Gastroesophageal sphincter (tissue), 4 donors: ENCODE measurements around the gene DDX1. TPM values are rescaled to one million over a fixed set of nuclear protein-coding genes. Genes with fewer than 3 reads are reported as not detected.

Source experiments
- ATAC-seq: fragments of 150-250 bp; one replicate; pipeline ENCODE4 v1.9.1; 2016; ENCODE audit warnings: mild to moderate bottlenecking, moderate library complexity
- H3K27ac ChIP-seq, 4 donors: fragments of 200-600 bp; sonication (generic) in 3 of 4; 1 replicate in 3 of 4; 2 replicates in 1 of 4; pipeline ENCODE4 v1.5.1; 2016 to 2019
- H3K27me3 ChIP-seq: fragments of 200-600 bp; sonication (generic); one replicate; pipeline ENCODE4 v1.5.1; 2019
- H3K36me3 ChIP-seq, 2 donors: fragments of 200-600 bp; sonication (generic); one replicate each; pipeline ENCODE4 v1.5.1; 2019; ENCODE audit warnings: control low read depth in 1 of 2
- H3K4me1 ChIP-seq, 3 donors: fragments of 200-600 bp; sonication (generic); 1 replicate in 2 of 3; 2 replicates in 1 of 3; pipeline ENCODE4 v1.5.1; 2016 to 2019; ENCODE audit warnings: control low read depth in 2 of 3
- H3K4me3 ChIP-seq, 2 donors: fragments of 200-600 bp; sonication (generic); one replicate each; pipeline ENCODE4 v1.5.1; 2019; ENCODE audit warnings: mild to moderate bottlenecking in 1 of 2, moderate library complexity in 1 of 2
- H3K9me3 ChIP-seq, 3 donors: fragments of 200-600 bp; sonication (generic); one replicate each; pipeline ENCODE4 v1.5.1; 2017 to 2019; ENCODE audit warnings: control low read depth in 2 of 3
- CTCF ChIP-seq, 4 experiments: fragments of 200-600 bp in 2 of 4; fragments of 450-650 bp in 2 of 4; sonication (generic) in 1 of 4; IDR thresholded peaks; one replicate each; pipeline ENCODE4 v1.5.1; 2017 to 2019; ENCODE audit warnings: antibody characterized with exemption in 4 of 4, mild to moderate bottlenecking in 2 of 4, moderate library complexity in 2 of 4
- EP300 ChIP-seq: sonication (generic); formaldehyde crosslinking; IDR thresholded peaks from one replicate; pipeline ENCODE4 v1.6.1; 2017; ENCODE audit warnings: antibody characterized with exemption, mild to moderate bottlenecking
- POLR2A ChIP-seq, 2 donors: fragments of 450-650 bp; IDR thresholded peaks; one replicate each; pipeline ENCODE4 v1.6.1; 2017; ENCODE audit warnings: antibody characterized with exemption in 2 of 2, mild to moderate bottlenecking in 2 of 2, moderate library complexity in 1 of 2
- POLR2AphosphoS5 ChIP-seq: sonication (generic); formaldehyde crosslinking; IDR thresholded peaks from one replicate; pipeline ENCODE4 v1.6.1; 2017; ENCODE audit warnings: antibody characterized with exemption
- WGBS, 2 donors: methylation state at CpG; one replicate each; pipeline ENCODE4 v1.1.5; 2018; ENCODE audit warnings: low coverage in 1 of 2; 5-methylcytosine and 5-hydroxymethylcytosine counted together
- total RNA-seq, 4 donors: library from RNA; depleted of rRNA; stranded (reverse); fragments of >200 nt; gene quantifications; one replicate each; pipeline ENCODE4 v1.1.0, GENCODE V29; 2016

The DDX1 gene
- total RNA-seq, 4 donors from 2014 or later: 66.7 to 88.9 (median 67.4) TPM

GRCh38 chr2:15546297-15547098 is 45.2 kb upstream of the DDX1 start:
- ATAC-seq: no peak
- Histone ChIP-seq H3K27ac (no peak overlapping the region), H3K4me3 (no peak overlapping the region), H3K4me1 (peaks cover 0 to 12% (median 0%) of the 10 kb centered on the region in 3 donors), H3K36me3 (peaks cover 2 to 42% of the 10 kb centered on the region in 2 donors), H3K27me3 (no peaks in the 10 kb centered on the region), H3K9me3 (no peaks in the 10 kb centered on the region)
- 87 to 90% methylated on average over 6 to 11 of the region's 11 CpGs for WGBS, 2 donors
- TF ChIP-seq POLR2AphosphoS5 (no peak), POLR2A (IDR thresholded peaks at IDR 0.05) (no peak), EP300 (no peak), CTCF (IDR thresholded peaks at IDR 0.05) (no peak)

GRCh38 chr2:15547115-15547876 is 44.4 kb upstream of the DDX1 start:
- Histone ChIP-seq H3K9me3 (no peaks in the 10 kb centered on the region), H3K4me1 (peaks cover 0 to 12% (median 0%) of the 10 kb centered on the region in 3 donors), H3K36me3 (peaks cover 4 to 46% of the 10 kb centered on the region in 2 donors), H3K4me3 (no peak overlapping the region), H3K27me3 (no peaks in the 10 kb centered on the region), H3K27ac (no peak overlapping the region)
- no peak for ATAC-seq
- 79 to 100% methylated on average over 4 of the region's 4 CpGs for WGBS, 2 donors
- TF ChIP-seq EP300: no peak
- TF ChIP-seq CTCF (IDR thresholded peaks at IDR 0.05): no peak
- TF ChIP-seq POLR2AphosphoS5: no peak
- TF ChIP-seq POLR2A (IDR thresholded peaks at IDR 0.05): no peak

- Histone ChIP-seq H3K27ac (no peak overlapping the region), H3K36me3 (peaks cover 4 to 55% of the 10 kb centered on the region in 2 donors), H3K27me3 (no peaks in the 10 kb centered on the region), H3K4me3 (no peak overlapping the region), H3K9me3 (no peaks in the 10 kb centered on the region), H3K4me1 (no peaks in the 10 kb centered on the region)
- no peak for TF ChIP-seq EP300
- WGBS, 2 donors: 94 to 100% methylated on average over 2 of the region's 2 CpGs
- no peak for ATAC-seq
These were observed 42.7 kb upstream of the DDX1 start for GRCh38 chr2:15548974-15549373.

- no peak for ATAC-seq
- Histone ChIP-seq H3K9me3 (no peaks in the 10 kb centered on the region), H3K4me3 (no peak overlapping the region), H3K27ac (no peak overlapping the region), H3K27me3 (no peaks in the 10 kb centered on the region), H3K36me3 (peaks cover 4 to 47% of the 10 kb centered on the region in 2 donors), H3K4me1 (peaks cover 0 to 2% (median 0%) of the 10 kb centered on the region in 3 donors)
- WGBS, 2 donors: 88% methylated on average over 1 of the region's 1 CpG; no CpG with 5 or more reads in 1 of the 2 donors
- TF ChIP-seq EP300: no peak
These were observed 38.1 kb upstream of the DDX1 start for GRCh38 chr2:15553519-15553918.

GRCh38 chr2:15553951-15554350 is 37.7 kb upstream of the DDX1 start:
- H3K4me1 ChIP-seq: peaks cover 0 to 6% (median 0%) of the 10 kb centered on the region in 3 donors
- no peak overlapping the region for H3K27ac ChIP-seq
- no peak for TF ChIP-seq EP300
- no peak for TF ChIP-seq POLR2A (IDR thresholded peaks at IDR 0.05)
- no peak for TF ChIP-seq CTCF (IDR thresholded peaks at IDR 0.05)
- no peak for TF ChIP-seq POLR2AphosphoS5
- H3K4me3 ChIP-seq: no peak overlapping the region
- 80 to 91% methylated on average over 3 of the region's 3 CpGs for WGBS, 2 donors
- no peak for ATAC-seq
- peaks cover 4 to 43% of the 10 kb centered on the region in 2 donors for H3K36me3 ChIP-seq
- no peaks in the 10 kb centered on the region for H3K9me3 ChIP-seq
- H3K27me3 ChIP-seq: no peaks in the 10 kb centered on the region
